ENCODE data around the gene RAB3GAP2.
"Not testable (repeated sequence)": the region's sequence is repeated elsewhere in the genome, so short reads cannot be mapped to it uniquely, and the experiment has no call there.

Gene RAB3GAP2

DNA sequence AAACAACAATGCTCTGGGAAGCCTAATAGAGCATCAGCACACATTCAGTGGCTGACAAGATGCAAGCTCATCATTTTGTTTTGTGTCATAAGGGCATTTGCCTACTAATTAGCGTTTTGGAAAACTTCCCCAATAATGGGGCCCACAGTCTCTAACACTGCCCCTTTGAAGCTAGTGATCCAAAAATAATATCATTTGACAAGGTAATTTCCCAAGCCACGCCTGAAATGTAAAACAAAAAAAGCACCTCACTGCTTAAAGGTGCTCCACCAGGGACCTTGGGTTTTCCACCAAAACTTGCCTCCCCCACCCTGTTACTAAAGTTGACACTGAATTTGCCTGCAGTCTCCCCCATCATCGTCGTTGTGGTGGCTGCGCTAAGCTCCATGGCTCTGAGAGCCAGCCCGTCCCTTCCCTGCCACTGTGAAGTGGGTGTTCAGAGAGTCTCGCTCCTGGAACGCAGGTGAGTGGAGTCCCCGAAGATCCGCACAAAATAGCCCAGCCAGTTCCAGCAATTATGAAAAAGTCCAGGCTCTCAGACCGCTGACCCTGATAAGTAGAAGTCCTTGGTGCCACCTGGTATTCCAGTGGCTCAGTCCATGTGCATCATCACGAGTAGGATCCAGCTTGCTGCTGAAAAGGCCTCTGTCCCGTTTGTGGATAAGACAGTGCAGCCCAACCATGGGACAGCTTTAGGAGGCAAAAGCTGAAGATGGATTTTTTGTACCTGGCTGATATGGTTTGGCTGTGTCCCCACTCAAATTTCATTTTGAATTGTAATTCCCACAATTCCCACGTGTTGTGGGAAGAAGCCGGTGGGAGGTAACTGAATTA lies 52.2 kb downstream of the RAB3GAP2 start:
- no peak for TF ChIP-seq POLR2A (IDR thresholded peaks at IDR 0.05; ENCODE audit: low read depth, low read length)
- FAIRE-seq (no peak), DNase-seq (ENCODE audit: insufficient read length, low spot score) (no peak)

DNA sequence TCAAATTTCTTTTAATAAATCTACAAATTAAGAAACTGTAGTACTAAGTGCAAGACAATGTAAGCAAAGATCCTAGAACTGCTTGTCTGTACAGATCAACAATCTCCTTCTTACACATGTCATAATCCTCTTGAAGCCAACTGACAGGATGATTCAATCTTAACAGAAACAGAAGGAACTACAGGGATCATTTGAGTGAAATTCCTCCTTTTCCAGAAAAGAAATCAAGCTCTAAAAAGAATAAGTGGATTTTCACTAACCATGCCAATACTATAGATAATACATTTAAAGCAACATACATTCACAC lies 53.2 kb downstream of the RAB3GAP2 start:
- DNase-seq (ENCODE audit: insufficient read length, low spot score) (no peak), FAIRE-seq (no peak)
- TF ChIP-seq POLR2A (IDR thresholded peaks at IDR 0.05; ENCODE audit: low read depth, low read length): no peak

DNA sequence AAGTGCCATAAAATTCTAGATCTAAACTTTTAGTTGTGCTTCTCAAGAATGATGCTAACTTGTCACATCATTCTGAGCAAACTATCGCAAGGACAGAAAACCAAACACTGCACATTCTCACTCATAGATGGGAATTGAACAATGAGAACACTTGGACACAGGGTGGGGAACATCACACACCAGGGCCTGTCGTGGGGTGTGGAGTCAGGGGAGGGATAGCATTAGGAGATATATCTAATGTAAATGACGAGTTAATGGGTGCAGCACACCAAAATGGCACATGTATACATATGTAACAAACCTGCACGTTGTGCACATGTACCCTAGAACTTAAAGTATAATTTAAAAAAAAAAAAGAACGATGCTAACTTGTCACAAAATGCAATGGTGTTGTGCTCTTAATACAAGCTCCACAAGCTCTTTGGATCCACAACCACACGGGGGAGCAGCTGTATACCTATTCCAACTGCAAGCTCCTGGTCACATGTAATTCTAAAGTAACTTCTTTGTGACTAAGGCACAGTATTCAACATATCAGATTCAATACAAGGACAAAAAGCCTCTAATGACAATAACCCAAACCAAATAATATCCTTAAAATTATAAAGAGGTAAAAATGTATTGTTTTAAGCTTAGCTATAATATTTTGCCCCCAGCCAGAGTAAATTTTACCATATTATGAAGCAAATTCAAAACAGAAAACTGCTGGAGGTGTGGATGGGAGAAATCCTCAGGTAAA lies 53.7 kb downstream of the RAB3GAP2 start:
- FAIRE-seq: peak; percentile 15
- DNase-seq (ENCODE audit: insufficient read length, low spot score): not testable (repeated sequence)

DNA sequence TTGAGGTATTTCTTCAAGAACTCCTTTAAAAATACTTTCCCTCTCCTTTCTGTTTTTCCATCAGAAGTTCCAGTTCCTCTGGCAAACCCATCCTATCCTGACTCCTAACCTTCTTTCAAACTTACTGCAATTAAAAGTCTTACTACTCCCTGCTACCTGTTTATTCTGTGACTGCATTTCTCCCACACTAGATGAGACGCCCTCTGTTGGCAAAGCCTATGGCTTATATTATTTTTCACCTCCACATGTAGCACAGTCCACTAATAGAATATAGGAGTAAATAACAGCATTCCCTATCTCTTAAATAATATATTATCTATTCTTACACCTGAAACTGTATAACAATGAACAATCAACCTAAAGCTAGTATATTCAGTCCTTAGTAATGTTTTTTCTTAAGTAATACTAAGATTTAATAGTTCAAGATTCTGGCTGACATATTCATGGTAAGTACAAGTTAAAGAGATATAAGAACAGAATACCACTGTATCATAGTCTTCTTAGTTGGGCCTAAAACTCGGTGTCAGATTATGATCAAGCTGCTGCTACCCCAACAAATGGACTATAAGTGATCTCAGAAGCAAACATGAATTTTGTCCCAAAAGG lies 54.8 kb downstream of the RAB3GAP2 start:
- no peak for FAIRE-seq
- TF ChIP-seq POLR2A (IDR thresholded peaks at IDR 0.05; ENCODE audit: low read depth, low read length): no peak
- no peak for DNase-seq (ENCODE audit: insufficient read length, low spot score)

DNA sequence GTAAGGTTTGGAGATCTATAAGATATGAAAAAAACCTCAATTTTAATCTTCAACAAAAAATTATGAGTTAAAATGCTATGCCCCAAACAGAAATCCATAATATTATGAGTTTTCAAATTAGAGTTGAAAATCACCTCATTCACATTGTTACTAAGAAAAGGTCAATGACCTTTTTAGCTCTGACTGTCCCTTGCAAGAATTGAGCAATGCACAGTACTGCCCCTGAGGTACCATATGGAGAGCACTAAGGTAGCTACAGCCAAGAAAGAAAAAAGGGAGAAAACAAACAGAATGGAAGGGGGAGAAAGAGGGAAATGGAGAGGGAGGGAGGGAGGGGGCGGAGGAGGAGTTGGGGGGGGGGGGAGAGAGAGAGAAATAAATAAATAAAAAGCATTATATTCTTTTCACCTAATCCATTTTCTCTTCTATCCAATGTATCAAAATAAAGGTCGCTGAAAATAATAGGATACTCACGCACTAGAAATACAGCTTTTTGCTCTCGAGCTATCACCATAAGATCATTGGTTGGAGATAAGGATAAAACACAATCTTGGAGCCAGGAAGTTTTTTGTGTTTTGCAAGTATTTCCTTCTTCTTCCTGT lies 58.8 kb downstream of the RAB3GAP2 start:
- FAIRE-seq (no peak), DNase-seq (ENCODE audit: insufficient read length, low spot score) (no peak)
- no peak for TF ChIP-seq POLR2A (IDR thresholded peaks at IDR 0.05; ENCODE audit: low read depth, low read length)

DNA sequence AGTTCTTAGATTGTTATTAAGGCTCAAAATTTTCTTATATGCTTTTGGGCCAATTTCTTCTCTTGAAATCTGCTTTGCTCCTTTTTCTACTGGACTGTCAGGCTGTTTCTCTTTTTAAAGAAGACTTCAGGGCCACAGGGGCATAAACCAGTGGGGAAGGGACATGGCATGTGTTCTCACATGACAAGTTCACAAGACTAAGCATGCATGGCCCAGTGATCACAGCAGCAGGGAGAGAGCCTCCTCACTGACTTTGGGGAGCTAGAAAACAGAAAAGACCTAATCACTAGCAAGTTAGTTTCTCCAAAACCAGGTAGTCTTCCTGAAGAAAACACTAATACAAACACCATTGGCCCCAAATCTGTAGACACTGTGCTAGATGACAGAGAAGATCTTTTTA lies 64.8 kb downstream of the RAB3GAP2 start:
- TF ChIP-seq POLR2A (IDR thresholded peaks at IDR 0.05; ENCODE audit: low read depth, low read length): no peak
- no peak for FAIRE-seq
- no peak for DNase-seq (ENCODE audit: insufficient read length, low spot score)

DNA sequence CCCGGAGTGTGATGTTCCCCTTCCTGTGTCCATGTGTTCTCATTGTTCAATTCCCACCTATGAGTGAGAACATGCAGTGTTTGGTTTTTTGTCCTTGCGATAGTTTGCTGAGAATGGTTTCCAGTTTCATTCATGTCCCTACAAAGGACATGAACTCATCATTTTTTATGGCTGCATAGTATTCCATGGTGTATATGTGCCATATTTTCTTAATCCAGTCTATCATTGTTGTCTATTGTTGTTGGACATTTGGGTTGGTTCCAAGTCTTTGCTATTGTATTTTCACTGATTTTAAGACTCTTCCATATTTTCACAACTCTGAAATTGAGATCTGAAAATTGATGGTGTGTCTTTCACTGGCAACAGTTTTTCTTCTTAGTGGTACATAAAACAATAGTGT lies 67.5 kb downstream of the RAB3GAP2 start:
- not testable (repeated sequence) for FAIRE-seq; DNase-seq (ENCODE audit: insufficient read length, low spot score)

DNA sequence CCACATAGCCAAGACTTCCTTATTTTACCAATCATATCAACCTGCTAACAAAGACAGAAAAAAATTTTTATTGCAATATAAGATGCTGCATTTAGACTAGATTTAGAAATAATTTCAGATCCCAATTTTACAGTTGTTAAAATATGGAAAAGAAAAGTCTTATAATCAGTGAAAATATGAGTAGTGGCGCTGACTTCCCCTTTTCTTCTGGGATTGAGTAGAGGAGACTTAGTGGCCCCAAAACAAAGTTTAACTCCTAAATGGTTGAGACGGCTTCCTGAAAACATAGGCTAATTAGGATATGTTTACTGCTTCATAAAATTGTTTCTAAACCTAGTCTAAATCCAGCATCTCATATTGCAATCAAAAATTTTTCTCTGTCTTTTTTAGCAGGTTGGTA lies 68.4 kb downstream of the RAB3GAP2 start:
- no peak for DNase-seq (ENCODE audit: insufficient read length, low spot score)
- no peak for TF ChIP-seq POLR2A (IDR thresholded peaks at IDR 0.05; ENCODE audit: low read depth, low read length)
- FAIRE-seq: no peak

DNA sequence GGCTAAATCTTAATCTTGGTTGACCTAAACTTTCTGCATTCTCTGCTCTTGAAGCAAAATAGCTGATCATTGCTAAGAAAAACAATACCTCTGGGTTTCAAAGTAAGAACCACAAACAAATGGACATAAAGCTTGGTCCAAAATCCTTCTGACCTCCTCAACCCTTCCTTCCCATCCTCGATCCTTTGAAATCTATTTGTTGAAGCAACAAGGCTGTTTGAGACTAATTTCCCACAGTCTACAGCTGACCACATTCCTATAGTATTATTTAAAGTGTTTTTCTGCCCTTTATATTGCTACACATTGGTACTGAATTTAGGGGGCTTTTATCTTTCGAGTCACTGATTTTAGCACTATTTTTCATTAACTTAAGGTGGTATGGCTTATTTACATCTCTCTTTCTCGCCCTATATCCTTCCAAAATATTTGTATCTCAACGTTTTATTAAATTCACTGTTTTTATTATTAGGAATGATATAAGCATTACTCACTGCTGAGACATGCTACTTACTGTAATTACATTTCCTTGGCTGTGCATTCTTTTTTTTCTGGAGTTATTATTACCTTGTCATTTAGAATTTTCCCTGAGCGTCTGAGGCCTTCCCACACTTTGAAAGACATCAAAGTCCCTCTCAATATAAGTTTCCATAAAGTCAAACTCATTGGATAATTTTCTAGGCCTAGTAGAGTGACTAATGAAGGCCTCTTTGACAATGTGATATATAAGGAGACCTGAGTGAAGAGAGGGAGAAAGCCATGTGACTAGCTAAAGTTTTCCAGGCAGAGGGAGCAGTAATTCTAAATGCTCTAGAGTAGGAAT lies 73.9 kb downstream of the RAB3GAP2 start:
- no peak for TF ChIP-seq POLR2A (IDR thresholded peaks at IDR 0.05; ENCODE audit: low read depth, low read length)
- FAIRE-seq: no peak
- DNase-seq (ENCODE audit: insufficient read length, low spot score): no peak

DNA sequence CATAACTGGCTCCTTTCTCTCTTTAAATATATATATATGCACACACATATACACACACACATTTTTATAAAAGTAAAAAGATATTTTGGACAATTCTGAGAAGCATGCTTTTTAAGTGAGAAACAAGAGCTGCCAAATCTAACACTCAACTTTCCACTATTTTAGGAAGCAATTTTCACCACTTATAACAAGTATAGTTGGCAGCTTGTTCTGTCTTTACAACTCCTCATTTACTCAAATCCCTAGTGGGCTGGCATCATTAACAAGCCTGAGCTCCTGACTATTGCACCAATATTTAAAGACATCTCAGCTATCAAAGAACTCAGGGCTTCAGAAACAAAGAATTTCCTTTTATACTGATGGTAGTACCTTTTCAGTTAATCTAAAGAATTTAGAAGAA lies 76.6 kb downstream of the RAB3GAP2 start:
- no peak for FAIRE-seq
- DNase-seq (ENCODE audit: insufficient read length, low spot score): no peak
- TF ChIP-seq POLR2A (IDR thresholded peaks at IDR 0.05; ENCODE audit: low read depth, low read length): no peak

DNA sequence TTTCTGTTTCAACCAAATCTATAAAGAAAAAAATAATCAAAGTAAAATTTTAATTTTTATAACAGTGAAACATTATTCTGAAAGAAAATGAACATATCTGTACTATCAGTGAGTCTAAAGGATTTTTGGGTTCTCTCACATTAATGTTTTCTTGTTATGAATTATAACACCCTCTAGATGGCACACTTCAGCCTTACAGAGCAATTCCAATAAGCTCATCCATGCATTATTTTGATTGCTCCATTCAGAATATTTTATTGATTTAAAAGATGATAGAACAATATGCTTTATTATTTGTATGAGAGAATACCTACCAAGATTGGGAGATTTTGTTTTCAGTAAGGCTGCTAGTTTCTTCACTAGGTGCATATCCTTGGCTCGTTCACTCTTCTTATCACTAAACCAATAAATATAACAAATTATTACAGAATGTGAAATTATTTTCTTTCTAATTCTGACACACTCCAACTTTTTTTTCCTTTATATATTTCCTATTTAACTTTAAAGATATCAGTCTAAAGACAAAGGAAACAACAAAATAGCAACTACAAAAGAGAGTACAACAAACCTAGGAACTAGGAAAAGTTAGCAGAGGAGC lies 82.4 kb downstream of the RAB3GAP2 start:
- FAIRE-seq (peak; percentile 43), DNase-seq (ENCODE audit: insufficient read length, low spot score) (no peak)
- TF ChIP-seq POLR2A (IDR thresholded peaks at IDR 0.05; ENCODE audit: low read depth, low read length): no peak

DNA sequence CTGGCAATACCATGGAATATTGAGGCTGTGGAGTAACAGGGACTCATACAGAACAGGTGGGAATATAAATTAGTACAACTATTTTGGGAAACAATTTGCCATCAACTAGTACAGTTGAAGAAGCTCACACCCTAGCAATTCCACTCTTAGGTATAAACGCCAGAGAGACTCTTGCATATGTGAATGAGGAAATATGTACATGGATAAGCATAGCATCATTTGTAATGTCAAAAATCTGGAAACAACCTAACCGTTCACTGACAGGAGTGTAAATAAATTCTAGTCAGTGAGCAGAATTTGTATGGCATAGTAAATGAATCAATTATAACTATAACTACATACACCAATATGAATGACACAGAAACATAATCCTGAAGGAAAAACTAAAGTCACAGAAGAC lies 83.7 kb downstream of the RAB3GAP2 start:
- DNase-seq (ENCODE audit: insufficient read length, low spot score) (no peak), FAIRE-seq (no peak)
- TF ChIP-seq POLR2A (IDR thresholded peaks at IDR 0.05; ENCODE audit: low read depth, low read length): no peak

DNA sequence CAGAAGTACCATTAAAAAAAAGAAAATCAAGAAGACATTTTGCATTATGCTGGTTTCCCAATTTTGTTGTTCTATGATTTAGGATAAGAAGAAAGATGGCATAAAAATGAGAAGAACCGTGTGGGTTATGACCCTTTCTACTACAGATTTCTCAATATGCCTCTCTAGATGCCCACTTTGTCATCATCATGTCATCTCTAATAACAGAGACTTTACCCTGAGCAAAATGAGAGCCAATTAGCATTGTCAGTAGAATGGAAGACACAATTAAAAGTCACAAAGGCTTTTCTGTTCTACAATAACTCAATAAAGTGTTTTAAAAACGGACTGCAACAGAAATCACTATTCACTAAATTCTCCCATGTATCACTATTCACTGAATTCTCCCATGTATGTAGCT lies 85.5 kb downstream of the RAB3GAP2 start:
- FAIRE-seq: no peak
- no peak for DNase-seq (ENCODE audit: insufficient read length, low spot score)
- TF ChIP-seq POLR2A (IDR thresholded peaks at IDR 0.05; ENCODE audit: low read depth, low read length): no peak

All from H54 (cell line).